Measurements from ENCODE around the gene SUSD4. TPM values are rescaled to one million over a fixed set of nuclear protein-coding genes. Genes with fewer than 3 reads are reported as not detected.

Gene SUSD4
- total and polyA plus RNA-seq, 9 of the 15 experiments (the other 6 are each of a cell fraction or from before 2014, with no cell fraction given), result 0.06 to 1.7 (median 0.09) TPM; not detected in 4

- TF ChIP-seq RREB1 (CRISPR knock-in tag; IDR thresholded peaks at IDR 0.05) (no peak), ZNF263 (CRISPR knock-in tag; IDR thresholded peaks at IDR 0.05; ENCODE audit: borderline replicate concordance) (no peak), LCOR (CRISPR knock-in tag; IDR thresholded peaks at IDR 0.05) (no peak), CREB1 (IDR thresholded peaks at IDR 0.05) (no peak), CREB1 (CRISPR knock-in tag; IDR thresholded peaks at IDR 0.05) (no peak), NR4A1 (CRISPR knock-in tag; IDR thresholded peaks at IDR 0.05) (no peak), NR4A1 (tag; IDR thresholded peaks at IDR 0.05) (no peak), ZNF655 (CRISPR knock-in tag; IDR thresholded peaks at IDR 0.05) (no peak), CSDE1 (IDR thresholded peaks at IDR 0.05) (no peak), ZNF347 (CRISPR knock-in tag; IDR thresholded peaks at IDR 0.05; ENCODE audit: low read depth) (no peak), KLF10 (CRISPR knock-in tag; IDR thresholded peaks at IDR 0.05) (no peak), SMAD2 (IDR thresholded peaks at IDR 0.05; ENCODE audit: low read depth, low read length) (no peak), GTF2E2 (tag; IDR thresholded peaks at IDR 0.05) (no peak), HOMEZ (CRISPR knock-in tag; IDR thresholded peaks at IDR 0.05) (no peak)
Observed at GRCh38 chr1:223288826-223289225, 75.2 kb downstream of the SUSD4 start (continued).

All from K562 (cell line).